Neuronal stem cell (in vitro differentiated cells): ENCODE measurements around the gene ZRANB1.

ENCODE experiments used
- DNase-seq: peaks from one replicate; pipeline ENCODE4 v3.0.0-alpha.2; 2013; ENCODE audit warnings: low spot score
- H2AFZ ChIP-seq: one replicate; pipeline ENCODE4 v1.6.1; 2013; ENCODE audit warnings: mild to moderate bottlenecking, low read length, inconsistent platforms
- H2AK5ac ChIP-seq: 2 replicates; pipeline ENCODE4 v1.6.1; 2013; ENCODE audit warnings: low read depth, mild to moderate bottlenecking, inconsistent platforms, low read length, moderate library complexity, mixed read lengths
- H2BK120ac ChIP-seq: 2 replicates; pipeline ENCODE4 v1.6.1; 2013; ENCODE audit warnings: low read depth, mild to moderate bottlenecking, inconsistent platforms, low read length, moderate library complexity, mixed read lengths
- H2BK12ac ChIP-seq: one replicate; pipeline ENCODE4 v1.6.1; 2013; ENCODE audit warnings: low read length, inconsistent platforms
- H2BK15ac ChIP-seq: 2 replicates; pipeline ENCODE4 v1.6.1; 2013; ENCODE audit warnings: mild to moderate bottlenecking, low read length, inconsistent platforms, mixed read lengths
- H2BK5ac ChIP-seq: one replicate; pipeline ENCODE4 v1.6.1; 2013; ENCODE audit warnings: inconsistent platforms, mild to moderate bottlenecking, low read length, moderate library complexity
- H3K14ac ChIP-seq: one replicate; pipeline ENCODE4 v1.6.1; 2013; ENCODE audit warnings: low read length, inconsistent platforms
- H3K18ac ChIP-seq: 2 replicates; pipeline ENCODE4 v1.6.1; 2013; ENCODE audit warnings: low read length, inconsistent platforms
- H3K23ac ChIP-seq: 2 replicates; pipeline ENCODE4 v1.6.1; 2013; ENCODE audit warnings: low read depth, mild to moderate bottlenecking, mixed read lengths, low read length, inconsistent platforms; ENCODE audit not compliant: poor library complexity
- H3K27ac ChIP-seq: replicated peaks from 3 replicates; pipeline ENCODE4 v1.5.1; 2013; ENCODE audit warnings: low read length, inconsistent platforms
- H3K27me3 ChIP-seq, 3 experiments: 2 replicates each; pipeline ENCODE4 v1.6.1; 2013; ENCODE audit warnings: low read length in 3 of 3, mild to moderate bottlenecking in 2 of 3, inconsistent platforms in 1 of 3, low read depth in 1 of 3, mixed read lengths in 1 of 3, moderate library complexity in 1 of 3; ENCODE audit not compliant: control insufficient read depth in 3 of 3, insufficient read depth in 3 of 3
- H3K36me3 ChIP-seq, 2 donors: replicated peaks in 1 of 2; 2 replicates each; pipeline ENCODE4 v1.6.1; 2013; ENCODE audit warnings: low read length in 2 of 2; ENCODE audit not compliant: control insufficient read depth in 2 of 2, insufficient read depth in 2 of 2
- H3K4ac ChIP-seq: 2 replicates; pipeline ENCODE4 v1.6.1; 2013; ENCODE audit warnings: inconsistent platforms, mild to moderate bottlenecking, low read length, moderate library complexity
- H3K4me1 ChIP-seq, 2 donors: 1 replicate in 1 of 2; 2 replicates in 1 of 2; pipeline ENCODE4 v1.6.1; 2013; ENCODE audit warnings: low read length in 2 of 2, low read depth in 1 of 2; ENCODE audit not compliant: control insufficient read depth in 2 of 2, insufficient read depth in 1 of 2
- H3K4me2 ChIP-seq: one replicate; pipeline ENCODE4 v1.6.1; 2013; ENCODE audit warnings: mild to moderate bottlenecking, low read length, inconsistent platforms; ENCODE audit not compliant: insufficient read depth, poor library complexity, severe bottlenecking
- H3K4me3 ChIP-seq, 2 donors: 2 replicates each; pipeline ENCODE4 v1.5.1; 2013; ENCODE audit warnings: low read length in 2 of 2, mild to moderate bottlenecking in 2 of 2, inconsistent platforms in 1 of 2, moderate library complexity in 1 of 2
- H3K79me1 ChIP-seq: one replicate; pipeline ENCODE4 v1.6.1; 2013; ENCODE audit warnings: low read depth, mild to moderate bottlenecking, inconsistent platforms, low read length, moderate library complexity
- H3K9ac ChIP-seq: one replicate; pipeline ENCODE4 v1.6.1; 2013; ENCODE audit warnings: mild to moderate bottlenecking, low read depth, low read length, inconsistent platforms; ENCODE audit not compliant: poor library complexity
- H3K9me3 ChIP-seq, 2 donors: replicated peaks in 1 of 2; 2 replicates each; pipeline versions ENCODE3 to v1.6.1; 2013; ENCODE audit warnings: low read length in 2 of 2, mild to moderate bottlenecking in 2 of 2, inconsistent platforms in 1 of 2, low read depth in 1 of 2, mixed read lengths in 1 of 2, moderate library complexity in 1 of 2; ENCODE audit not compliant: control insufficient read depth in 2 of 2, insufficient read depth in 1 of 2
- H4K8ac ChIP-seq: one replicate; pipeline ENCODE4 v1.6.1; 2013; ENCODE audit warnings: low read depth, mild to moderate bottlenecking, inconsistent platforms, low read length, moderate library complexity
- H4K91ac ChIP-seq: one replicate; pipeline ENCODE4 v1.6.1; 2013; ENCODE audit warnings: low read length, low read depth, mild to moderate bottlenecking, inconsistent platforms; ENCODE audit not compliant: poor library complexity
- WGBS, 2 donors: extraction: QIAGEN DNeasy Blood & Tissue Kit; methylation state at CpG; one replicate each; pipeline ENCODE4 v1.1.7; 2013; ENCODE audit warnings: missing lambda C conversion rate in 2 of 2, mixed read lengths in 1 of 2; ENCODE audit not compliant: insufficient read length in 2 of 2, insufficient replicate concordance in 1 of 2; ENCODE audit errors: extremely low coverage in 2 of 2; 5-methylcytosine and 5-hydroxymethylcytosine counted together

The ZRANB1 gene

GRCh38 chr10:124994573-124995473 is 52.9 kb downstream of the ZRANB1 start:
- H3K79me1 ChIP-seq, result peaks cover 4% of the 10 kb centered on the region
- no peak overlapping the region for H3K4ac ChIP-seq
- WGBS, 2 donors, result no CpG with 5 or more reads among the region's 31 CpGs
- peaks cover 77 to 99% of the 10 kb centered on the region in 2 donors for H3K36me3 ChIP-seq
- no peaks in the 10 kb centered on the region for H3K4me1 ChIP-seq
- DNase-seq, result no peak
- no peak overlapping the region for H3K4me2 ChIP-seq
- no peak overlapping the region for H2AFZ ChIP-seq
- H3K23ac ChIP-seq, result peak overlapping the region; percentile 81
- H3K9ac ChIP-seq, result no peak overlapping the region
- no peak overlapping the region for H3K4me3 ChIP-seq
- H2BK5ac ChIP-seq, result no peak overlapping the region
- no peak overlapping the region for H2BK15ac ChIP-seq
- peaks cover 0 to 1% of the 10 kb centered on the region in 2 donors for H3K9me3 ChIP-seq
- H2BK120ac ChIP-seq, result no peak overlapping the region
- H3K27ac ChIP-seq, result no peak overlapping the region
- H2AK5ac ChIP-seq, result no peak overlapping the region
- H3K18ac ChIP-seq, result no peak overlapping the region
- H4K8ac ChIP-seq, result no peak overlapping the region
- H4K91ac ChIP-seq, result no peak overlapping the region
- H3K27me3 ChIP-seq, result no peaks in the 10 kb centered on the region
- no peak overlapping the region for H2BK12ac ChIP-seq
- H3K14ac ChIP-seq, result no peak overlapping the region

DNA sequence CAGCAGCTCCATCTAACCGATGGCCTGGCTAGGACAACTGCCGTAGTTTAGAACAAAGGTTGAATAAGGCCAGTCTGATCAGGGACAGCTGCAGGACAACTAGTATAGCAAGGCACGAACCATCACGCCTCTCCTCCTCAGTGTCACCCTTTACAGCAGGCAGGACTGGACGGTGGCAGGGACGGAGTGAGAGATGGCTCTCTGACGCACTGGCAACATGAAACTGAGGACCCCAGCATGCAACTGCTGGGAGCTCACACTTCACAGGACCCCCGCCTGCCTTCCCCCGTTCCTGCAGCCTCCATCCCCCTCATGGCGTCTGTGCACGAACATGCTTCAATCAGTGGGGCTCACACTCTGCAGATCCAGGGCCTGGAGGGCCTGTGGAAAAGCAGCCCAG is 53.7 kb downstream of the ZRANB1 start:
- Histone ChIP-seq H3K4ac (no peak overlapping the region), H3K4me1 (peaks cover 4 to 5% of the 10 kb centered on the region in 2 donors), H3K79me1 (peaks cover 8% of the 10 kb centered on the region), H3K9ac (no peak overlapping the region), H3K36me3 (peaks cover 81 to 100% of the 10 kb centered on the region in 2 donors), H4K8ac (no peak overlapping the region), H2BK120ac (no peak overlapping the region), H3K9me3 (peaks cover 0 to 1% of the 10 kb centered on the region in 2 donors), H2BK12ac (peak overlapping the region; percentile 4), H2BK15ac (no peak overlapping the region), H3K27me3 (no peaks in the 10 kb centered on the region), H3K27ac (no peak overlapping the region), H3K14ac (no peak overlapping the region), H2AK5ac (no peak overlapping the region), H3K4me2 (no peak overlapping the region), H4K91ac (no peak overlapping the region), H2AFZ (no peak overlapping the region), H3K4me3 (no peak overlapping the region), H3K18ac (peak overlapping the region; percentile 7), H3K23ac (no peak overlapping the region), H2BK5ac (no peak overlapping the region)
- no CpG with 5 or more reads among the region's 11 CpGs for WGBS, 2 donors
- DNase-seq, result no peak

DNA sequence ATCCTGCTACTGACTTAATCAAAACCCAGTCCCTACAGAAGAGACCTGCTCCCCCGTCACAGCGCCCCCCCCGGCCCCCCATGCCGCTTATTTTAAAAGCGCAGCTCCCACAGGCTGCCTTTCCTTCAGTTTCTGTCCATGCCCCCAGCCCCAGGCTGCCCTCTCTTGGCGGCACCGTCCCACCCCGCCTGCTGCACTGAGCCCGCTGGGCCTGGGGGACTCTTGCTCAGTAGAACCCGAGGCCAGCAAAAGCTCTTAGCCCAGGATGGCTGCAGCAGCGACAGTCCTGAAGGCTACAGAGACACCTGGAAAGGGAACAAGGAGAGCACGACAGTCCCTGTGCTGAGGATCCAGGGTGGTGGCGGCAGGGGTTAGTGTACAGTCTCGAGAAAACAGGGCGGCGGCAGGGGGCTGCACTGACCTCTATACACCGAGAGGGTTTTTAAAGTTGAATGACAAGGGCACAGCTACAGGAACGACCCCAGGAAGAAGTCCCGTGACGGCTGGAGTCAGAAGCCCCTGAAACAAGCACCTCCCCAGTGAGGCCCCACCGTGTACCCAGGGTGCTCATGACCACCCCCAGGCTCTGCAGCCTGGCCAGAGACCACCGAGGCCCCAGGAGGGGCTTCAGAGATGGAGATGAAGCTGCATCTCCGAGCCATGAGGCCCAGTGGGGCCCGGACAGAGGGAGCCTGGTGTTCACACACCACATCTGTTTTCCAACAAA is 54.4 kb downstream of the ZRANB1 start:
- Histone ChIP-seq H3K4ac (no peak overlapping the region), H3K27me3 (no peaks in the 10 kb centered on the region), H2AK5ac (no peak overlapping the region), H3K4me3 (no peak overlapping the region), H2AFZ (no peak overlapping the region), H2BK15ac (no peak overlapping the region), H4K91ac (no peak overlapping the region), H3K23ac (no peak overlapping the region), H2BK120ac (no peak overlapping the region), H3K18ac (no peak overlapping the region), H3K4me1 (peaks cover 10% of the 10 kb centered on the region in 2 donors), H2BK12ac (no peak overlapping the region), H3K4me2 (no peak overlapping the region), H3K36me3 (peaks cover 75 to 100% of the 10 kb centered on the region in 2 donors), H3K79me1 (peaks cover 10% of the 10 kb centered on the region), H4K8ac (no peak overlapping the region), H3K9me3 (peaks cover 0 to 1% of the 10 kb centered on the region in 2 donors), H3K14ac (no peak overlapping the region), H2BK5ac (no peak overlapping the region), H3K9ac (no peak overlapping the region), H3K27ac (no peak overlapping the region)
- no peak for DNase-seq
- no CpG with 5 or more reads among the region's 24 CpGs for WGBS, 2 donors

DNA sequence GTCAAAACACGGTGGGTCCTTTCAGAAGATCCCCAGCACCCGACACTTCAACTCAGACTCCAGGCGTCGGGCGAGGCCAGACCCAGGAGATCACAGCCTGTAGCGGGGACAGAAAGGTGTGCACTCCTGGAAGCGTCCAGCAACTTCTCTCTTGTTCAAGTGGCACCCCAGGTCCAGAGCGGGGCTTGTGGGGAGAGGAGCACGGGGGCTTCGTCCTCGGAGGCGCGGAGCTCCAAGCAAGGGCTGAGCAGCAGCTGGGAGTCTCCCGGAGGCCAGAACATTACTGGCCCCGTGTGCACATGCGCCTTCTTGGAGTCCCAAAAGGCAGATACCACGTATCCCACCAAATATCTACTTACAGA is 54.9 kb downstream of the ZRANB1 start:
- Histone ChIP-seq H2BK120ac (no peak overlapping the region), H4K91ac (no peak overlapping the region), H3K79me1 (peaks cover 10% of the 10 kb centered on the region), H2AFZ (no peak overlapping the region), H3K14ac (no peak overlapping the region), H3K23ac (no peak overlapping the region), H3K27ac (no peak overlapping the region), H3K4me1 (peaks cover 11 to 15% of the 10 kb centered on the region in 2 donors), H3K4ac (no peak overlapping the region), H2BK12ac (no peak overlapping the region), H4K8ac (no peak overlapping the region), H3K36me3 (peaks cover 70 to 99% of the 10 kb centered on the region in 2 donors), H3K9ac (no peak overlapping the region), H3K4me3 (no peak overlapping the region), H3K27me3 (no peaks in the 10 kb centered on the region), H3K4me2 (no peak overlapping the region), H3K18ac (no peak overlapping the region), H3K9me3 (peaks cover 0 to 1% of the 10 kb centered on the region in 2 donors), H2BK5ac (no peak overlapping the region), H2BK15ac (no peak overlapping the region), H2AK5ac (no peak overlapping the region)
- WGBS, 2 donors, result no CpG with 5 or more reads among the region's 17 CpGs
- DNase-seq, result no peak
